ENCODE data around the gene NFKB2. TPM values are rescaled to one million over a fixed set of nuclear protein-coding genes. Genes with fewer than 3 reads are reported as not detected.

Gene NFKB2
- total RNA-seq, 6 experiments from 2014 or later, result 7.5 to 46.0 (median 19.4) TPM

- Histone ChIP-seq H3K27ac (peak overlapping the region in 2 of 3 donors; percentile 95 to 96), H3K36me3 (peaks cover 0 to 18% (median 0%) of the 10 kb centered on the region in 4 donors), H3K4me1 (peaks cover 0 to 15% (median 2%) of the 10 kb centered on the region in 4 donors), H3K9me3 (no peaks in the 10 kb centered on the region), H3K27me3 (no peaks in the 10 kb centered on the region), H3K4me3 (peak overlapping the region; percentile 50 to 67 (median 67))
- intact Hi-C loops (cut with DNase I), result no loop called here
- DNase-seq, result no peak
- WGBS (ENCODE audit: insufficient coverage, low coverage, low lambda C conversion rate, missing lambda C conversion rate), result no CpG with 5 or more reads among the region's 4 CpGs
- no peak for ATAC-seq
- TF ChIP-seq POLR2A (IDR thresholded peaks at IDR 0.05), result no peak
- no peak for TF ChIP-seq CTCF (IDR thresholded peaks at IDR 0.05)
These were observed 779 bp downstream of the NFKB2 start for GRCh38 chr10:102396317-102396650.

GRCh38 chr10:102396730-102397151 is 1.2 kb downstream of the NFKB2 start:
- intact Hi-C loops (cut with DNase I), result no loop called here
- Histone ChIP-seq H3K27me3 (no peaks in the 10 kb centered on the region), H3K9me3 (no peaks in the 10 kb centered on the region), H3K4me3 (peak overlapping the region in 1 of 3 donors; percentile 50), H3K4me1 (peaks cover 0 to 15% (median 2%) of the 10 kb centered on the region in 4 donors), H3K36me3 (peaks cover 0 to 22% (median under 1%) of the 10 kb centered on the region in 4 donors), H3K27ac (peak overlapping the region in 1 of 3 donors; percentile 96)
- ATAC-seq (no peak), DNase-seq (peak in 1 of 3 donors; percentile 43)
- TF ChIP-seq POLR2A (IDR thresholded peaks at IDR 0.05), result no peak
- TF ChIP-seq CTCF (IDR thresholded peaks at IDR 0.05), result no peak
- WGBS (ENCODE audit: insufficient coverage, low coverage, low lambda C conversion rate, missing lambda C conversion rate), result 100% methylated on average over 1 of the region's 12 CpGs

- WGBS (ENCODE audit: insufficient coverage, low coverage, low lambda C conversion rate, missing lambda C conversion rate), result 91% methylated on average over 7 of the region's 14 CpGs
- TF ChIP-seq CTCF (IDR thresholded peaks at IDR 0.05) (no peak), POLR2A (IDR thresholded peaks at IDR 0.05) (no peak)
- no peaks in the 10 kb centered on the region for H3K27me3 ChIP-seq
- DNase-seq (peak in 1 of 3 donors; percentile 37), ATAC-seq (no peak)
- peaks cover 0 to 30% (median under 1%) of the 10 kb centered on the region in 4 donors for H3K36me3 ChIP-seq
- H3K4me3 ChIP-seq, result no peak overlapping the region
- no peaks in the 10 kb centered on the region for H3K9me3 ChIP-seq
- intact Hi-C loops (cut with DNase I), result no loop called here
- H3K27ac ChIP-seq, result no peak overlapping the region
- H3K4me1 ChIP-seq, result peaks cover 0 to 15% (median 2%) of the 10 kb centered on the region in 4 donors
These were observed 2.0 kb downstream of the NFKB2 start for GRCh38 chr10:102397222-102398171.

- 87% methylated on average over 14 of the region's 21 CpGs for WGBS (ENCODE audit: insufficient coverage, low coverage, low lambda C conversion rate, missing lambda C conversion rate)
- TF ChIP-seq CTCF (IDR thresholded peaks at IDR 0.05) (no peak), POLR2A (IDR thresholded peaks at IDR 0.05) (no peak)
- Histone ChIP-seq H3K4me3 (peak overlapping the region in 1 of 3 donors; percentile 65), H3K4me1 (peaks cover 0 to 14% (median 2%) of the 10 kb centered on the region in 4 donors), H3K36me3 (peaks cover 0 to 32% (median under 1%) of the 10 kb centered on the region in 4 donors), H3K27ac (no peak overlapping the region), H3K27me3 (no peaks in the 10 kb centered on the region), H3K9me3 (no peaks in the 10 kb centered on the region)
- ATAC-seq, result no peak
- peak in 1 of 3 donors; percentile 49 for DNase-seq
- intact Hi-C loops (cut with DNase I), result no loop called here
These were observed 2.9 kb downstream of the NFKB2 start for GRCh38 chr10:102398172-102399020.
